ENCODE data around the gene STOML1.

- TF ChIP-seq POLR2A (IDR thresholded peaks at IDR 0.05; ENCODE audit: borderline replicate concordance, extremely low read depth, insufficient read depth, insufficient read length) (no peak), CTCF (IDR thresholded peaks at IDR 0.05 in 2 of 3, conservative IDR thresholded peaks at IDR 0.05 in 1 of 3; ENCODE audit: borderline replicate concordance in 1 of 3, insufficient read depth in 1 of 3, low read depth in 2 of 3, low read length in 2 of 3) (no peak), TCF7L2 (IDR thresholded peaks at IDR 0.05; ENCODE audit: borderline replicate concordance, extremely low read depth, insufficient read depth, insufficient read length) (no peak), YY1 (IDR thresholded peaks at IDR 0.05; ENCODE audit: extremely low read depth, insufficient replicate concordance, low read depth, low read length) (no peak), EZH2 (IDR thresholded peaks at IDR 0.05) (no peak), REST (IDR thresholded peaks at IDR 0.05; ENCODE audit: low read depth) (no peak), ATF3 (IDR thresholded peaks at IDR 0.05) (no peak), ZBTB33 (IDR thresholded peaks at IDR 0.05; ENCODE audit: extremely low read depth, insufficient replicate concordance, low read length) (no peak), POLR2AphosphoS5 (IDR thresholded peaks at IDR 0.05; ENCODE audit: low read depth, low read length) (no peak), EZH2phosphoT487 (IDR thresholded peaks at IDR 0.05; ENCODE audit: borderline replicate concordance) (no peak)
Measured at GRCh38 chr15:73986776-73987056, 5.4 kb downstream of the STOML1 start.

Measured in HCT116 (cell line).